VCaP (cell line): Measurements from ENCODE around the gene ATRN.

Experiments used
- H3K27ac ChIP-seq: fragments of 450-650 bp; 2 replicates; pipeline ENCODE4 v1.5.1; 2017
- CTCF ChIP-seq: fragments of 450-650 bp; conservative IDR thresholded peaks from 2 replicates; pipeline ENCODE4 v1.5.1; 2017; ENCODE audit warnings: mild to moderate bottlenecking, moderate library complexity

Gene ATRN

GRCh38 chr20:3479025-3479424 is 8.2 kb downstream of the ATRN start:
- TF ChIP-seq CTCF: no peak
- H3K27ac ChIP-seq: no peak overlapping the region

DNA sequence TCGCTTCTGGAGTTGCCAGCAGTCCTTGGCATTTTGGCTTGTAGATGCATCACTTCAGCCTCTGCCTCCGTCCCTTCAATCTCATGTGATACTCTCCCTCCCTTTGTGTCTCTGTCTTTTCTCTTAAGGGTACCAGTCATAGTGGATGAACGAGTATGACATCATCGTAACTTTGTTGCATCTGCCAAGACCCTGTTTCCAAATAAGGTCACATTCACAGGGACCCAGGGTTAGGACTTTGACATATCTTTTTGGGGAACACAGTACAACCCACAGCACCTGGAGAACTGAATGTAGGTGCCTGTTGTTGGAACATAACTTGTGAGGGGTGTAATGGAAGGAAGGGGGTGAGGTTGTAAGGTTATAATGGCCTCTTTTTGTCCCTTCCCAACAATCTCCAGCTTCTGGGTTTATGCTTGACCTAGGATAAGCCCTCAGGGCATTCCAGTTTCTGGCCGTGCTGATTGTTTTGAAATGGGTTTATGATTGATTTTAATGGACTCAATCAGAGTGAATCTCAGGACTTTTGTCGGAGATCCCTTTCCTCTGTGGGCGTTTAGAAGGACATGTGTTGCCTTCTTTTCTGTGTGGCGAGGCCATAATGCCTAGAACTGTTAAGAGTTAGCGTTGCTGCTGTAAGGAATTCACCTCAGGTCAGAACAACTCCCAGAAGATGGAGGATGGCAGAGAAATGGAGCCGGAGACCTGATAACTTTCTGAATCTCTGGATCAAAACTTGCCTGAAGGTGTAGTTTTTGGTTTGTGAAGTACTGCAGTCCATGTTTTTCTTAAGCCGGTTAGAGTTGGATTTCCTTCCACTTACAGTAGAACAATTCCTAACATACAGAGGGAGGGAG is 9.2 kb downstream of the ATRN start:
- H3K27ac ChIP-seq: no peak overlapping the region
- no peak for TF ChIP-seq CTCF

- TF ChIP-seq CTCF: no peak
- no peak overlapping the region for H3K27ac ChIP-seq
Observed at GRCh38 chr20:3483309-3483708, 12.5 kb downstream of the ATRN start.

DNA sequence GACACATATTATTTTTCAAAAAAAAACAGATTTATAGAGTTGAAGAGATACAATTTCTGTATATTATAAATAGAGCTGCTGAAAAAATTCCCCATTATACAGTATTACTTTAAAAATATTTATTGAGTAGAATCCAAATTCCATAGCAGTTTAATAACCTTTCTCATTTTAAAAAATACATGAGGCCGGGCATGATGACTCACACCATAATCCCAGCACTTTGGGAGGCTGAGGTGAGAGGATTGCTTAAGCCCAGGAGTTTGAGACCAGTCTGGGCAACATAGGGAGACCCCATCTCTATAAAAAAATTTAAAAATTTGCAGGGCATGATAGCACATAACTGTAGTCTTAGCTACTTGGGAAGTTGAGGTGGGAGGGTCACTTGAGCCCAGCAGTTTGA is 13.0 kb downstream of the ATRN start:
- TF ChIP-seq CTCF: no peak
- no peak overlapping the region for H3K27ac ChIP-seq

- H3K27ac ChIP-seq: no peak overlapping the region
- no peak for TF ChIP-seq CTCF
Observed at GRCh38 chr20:3485913-3486312, 15.1 kb downstream of the ATRN start.

GRCh38 chr20:3486850-3487249 is 16.0 kb downstream of the ATRN start:
- no peak overlapping the region for H3K27ac ChIP-seq
- no peak for TF ChIP-seq CTCF

GRCh38 chr20:3492669-3493068 is 21.9 kb downstream of the ATRN start:
- TF ChIP-seq CTCF: no peak
- H3K27ac ChIP-seq: no peak overlapping the region
